K562 (cell line): ENCODE results near the gene PDE6D. TPM values are rescaled to one million over a fixed set of nuclear protein-coding genes. Genes with fewer than 3 reads are reported as not detected.

Source experiments
- ASH1L ChIP-seq: fragments of 450-650 bp; IDR thresholded peaks from 2 replicates; pipeline ENCODE4 v1.6.1; 2018; ENCODE audit warnings: borderline replicate concordance, mild to moderate bottlenecking, low read depth; ENCODE audit not compliant: partially characterized antibody
- BHLHE40 ChIP-seq: IDR thresholded peaks from 2 replicates; pipeline ENCODE4 v1.6.1; 2011; ENCODE audit warnings: low read length, improper control_type of control experiment
- CEBPG ChIP-seq, 3 experiments: fragments of 200-800 bp in 1 of 3; sonication (Bioruptor generic) in 1 of 3; sonication (generic) in 1 of 3; formaldehyde crosslinking in 1 of 3; IDR thresholded peaks in 2 of 3; conservative IDR thresholded peaks in 1 of 3; 2 replicates each; pipeline versions ENCODE4 v1.6.1 to v1.8.0; 2016 to 2022; ENCODE audit warnings: missing compliant biosample characterization in 2 of 3, missing genetic modification characterization in 2 of 3, mild to moderate bottlenecking in 1 of 3, missing genetic modification reagents in 1 of 3
- DDX20 ChIP-seq: fragments of 450-650 bp; IDR thresholded peaks from 2 replicates; pipeline ENCODE4 v1.6.1; 2016; ENCODE audit warnings: missing genetic modification characterization, low read depth, mild to moderate bottlenecking, missing compliant biosample characterization, moderate library complexity
- EGR1 ChIP-seq: fragments of 450-650 bp; conservative IDR thresholded peaks from 2 replicates; pipeline ENCODE4 v1.6.1; 2017; ENCODE audit warnings: mild to moderate bottlenecking
- GTF2A2 ChIP-seq: IDR thresholded peaks from 2 replicates; pipeline ENCODE4 v1.6.1; 2016; ENCODE audit warnings: mild to moderate bottlenecking, missing genetic modification characterization, missing compliant biosample characterization
- HBP1 ChIP-seq: fragments of 450-650 bp; formaldehyde crosslinking; IDR thresholded peaks from 2 replicates; pipeline ENCODE4 v1.4.0; 2022; ENCODE audit warnings: missing genetic modification characterization
- HNRNPK ChIP-seq: fragments of 200-400 bp; formaldehyde crosslinking; IDR thresholded peaks from one replicate; pipeline ENCODE4 v1.6.1; 2018; ENCODE audit warnings: mild to moderate bottlenecking, low read depth, low read length; ENCODE audit not compliant: poor library complexity, severe bottlenecking
- MAFF ChIP-seq: IDR thresholded peaks from 2 replicates; pipeline ENCODE4 v1.6.1; 2012; ENCODE audit warnings: low read length, improper control_type of control experiment
- NCOA6 ChIP-seq: fragments of 450-650 bp; IDR thresholded peaks from 2 replicates; pipeline ENCODE4 v1.6.1; 2017; ENCODE audit warnings: mild to moderate bottlenecking
- NFXL1 ChIP-seq: fragments of 450-650 bp; formaldehyde crosslinking; IDR thresholded peaks from 2 replicates; pipeline ENCODE4 v1.4.0; 2021; ENCODE audit warnings: mild to moderate bottlenecking
- SAFB2 ChIP-seq: fragments of 200-400 bp; formaldehyde crosslinking; IDR thresholded peaks from 2 replicates; pipeline ENCODE4 v1.6.1; 2018; ENCODE audit warnings: borderline replicate concordance, low read length, low read depth, moderate library complexity; ENCODE audit not compliant: severe bottlenecking
- TEAD2 ChIP-seq: fragments of 450-650 bp; IDR thresholded peaks from 2 replicates; pipeline ENCODE4 v1.6.1; 2016; ENCODE audit warnings: missing genetic modification characterization, control low read depth, missing compliant biosample characterization
- TGIF2 ChIP-seq: sonication (generic); formaldehyde crosslinking; IDR thresholded peaks from 2 replicates; pipeline ENCODE4 v1.8.1; 2022; ENCODE audit warnings: mild to moderate bottlenecking, missing genetic modification reagents, moderate library complexity
- TRIM28 ChIP-seq: fragments of 450-650 bp; IDR thresholded peaks from 2 replicates; pipeline ENCODE4 v1.6.1; 2017
- U2AF2 ChIP-seq: fragments of 200-400 bp; formaldehyde crosslinking; optimal IDR thresholded peaks from 2 replicates; pipeline ENCODE3; 2017; ENCODE audit warnings: low read depth, mild to moderate bottlenecking, low read length
- ZEB2 ChIP-seq: fragments of 450-650 bp; IDR thresholded peaks from 2 replicates; pipeline ENCODE4 v1.6.1; 2016
- ZNF253 ChIP-seq: fragments of 250-450 bp; sonication (Bioruptor Pico); conservative IDR thresholded peaks from 2 replicates; pipeline ENCODE4 v1.6.1; 2021; ENCODE audit warnings: mild to moderate bottlenecking
- ZNF384 ChIP-seq: IDR thresholded peaks from 2 replicates; pipeline ENCODE4 v1.6.1; 2012; ENCODE audit warnings: low read depth, low read length, improper control_type of control experiment
- polyA plus RNA-seq, 8 experiments: library from polyadenylated mRNA; depleted of rRNA in 4 of 8; stranded (reverse) in 5 of 8; unstranded in 3 of 8; fragments of >200 nt; fragmentation: Nextera tagmentation in 2 of 8; fragmentation: Illumina TruSeq in 1 of 8; extraction: Ambion mirVana in 2 of 8; extraction: Trizol in 1 of 8; gene quantifications; 2 replicates each; pipeline versions ENCODE4 v1.2.1 to v1.2.3, GENCODE V29; 2011 to 2014; ENCODE audit warnings: inconsistent platforms in 1 of 8, missing spikeins in 1 of 8
- total RNA-seq, 7 experiments: library from RNA; depleted of rRNA in 6 of 7; stranded (reverse); fragments of >200 nt in 6 of 7; fragmentation: Illumina TruSeq in 2 of 7; extraction: Trizol in 2 of 7; gene quantifications; 2 replicates each; pipeline versions ENCODE4 v1.2.1 to v1.2.3, GENCODE V29; 2011 to 2021; ENCODE audit warnings: low replicate concordance in 1 of 7
- TF ChIP-seq, protein P1 (sequence below): fragments of 200-400 bp; formaldehyde crosslinking; IDR thresholded peaks from 2 replicates; pipeline ENCODE4 v1.6.1; 2017; ENCODE audit warnings: mild to moderate bottlenecking, low read depth, low read length, moderate library complexity
- TF ChIP-seq, protein P2 (sequence below), 2 experiments: fragments of 450-650 bp; conservative IDR thresholded peaks; 2 replicates each; pipeline ENCODE4 v1.6.1; 2017; ENCODE audit warnings: mild to moderate bottlenecking in 2 of 2, moderate library complexity in 2 of 2
- TF ChIP-seq, protein P3 (sequence below), 2 experiments: fragments of 450-650 bp in 1 of 2; sonication (generic) in 1 of 2; formaldehyde crosslinking in 1 of 2; IDR thresholded peaks in 1 of 2; conservative IDR thresholded peaks in 1 of 2; 2 replicates each; pipeline versions ENCODE4 v1.6.1 to v1.8.1; 2016 to 2023; ENCODE audit warnings: mild to moderate bottlenecking in 2 of 2, moderate library complexity in 2 of 2, inconsistent platforms in 1 of 2, missing genetic modification reagents in 1 of 2

Gene PDE6D
- total and polyA plus RNA-seq, 9 of the 15 experiments (the other 6 are each of a cell fraction or from before 2014, with no cell fraction given) = 0.65 to 11.6 (median 7.0) TPM

DNA sequence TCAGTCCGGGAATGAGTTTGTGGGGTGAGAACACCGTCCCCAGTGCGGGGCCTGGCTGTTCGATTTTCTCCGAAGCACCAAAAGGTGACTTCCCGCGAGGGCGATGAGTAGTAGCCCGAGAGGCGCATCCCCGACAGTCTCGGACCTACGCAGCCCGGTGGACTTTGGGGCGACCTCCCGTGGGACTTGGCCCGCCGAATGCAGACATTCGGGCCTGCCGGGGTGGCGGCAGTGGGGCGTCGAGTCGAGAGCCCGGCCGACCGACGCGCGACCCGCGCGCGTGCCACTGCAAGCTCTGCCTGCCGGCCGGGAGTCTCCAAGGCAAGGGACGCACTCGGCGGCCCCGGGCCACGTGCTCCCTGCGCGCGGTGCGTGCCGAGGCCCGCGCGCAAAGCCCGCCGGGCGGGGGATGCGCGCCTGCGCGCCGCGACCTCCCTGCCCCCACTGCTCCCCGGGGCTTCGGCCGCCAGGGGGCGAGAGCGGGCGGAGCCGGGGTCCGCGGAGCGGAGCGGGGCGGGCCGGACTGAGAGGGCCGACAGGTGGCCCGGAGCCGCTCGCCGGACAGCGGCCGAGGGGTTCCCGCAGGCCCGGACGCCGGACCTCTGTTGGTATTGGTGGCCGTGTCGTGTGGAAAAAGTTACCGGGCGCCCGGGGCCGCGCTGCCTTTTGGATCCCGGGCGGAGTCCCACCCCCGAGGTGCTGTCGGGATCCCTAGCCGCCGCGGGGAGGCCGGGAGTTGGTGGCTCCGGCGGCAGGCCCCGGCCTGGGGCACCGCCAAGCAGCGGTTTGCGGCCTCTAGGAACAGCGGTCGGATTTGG lies 70.9 kb downstream of the PDE6D start (continued):
- TF ChIP-seq, protein P1, sequence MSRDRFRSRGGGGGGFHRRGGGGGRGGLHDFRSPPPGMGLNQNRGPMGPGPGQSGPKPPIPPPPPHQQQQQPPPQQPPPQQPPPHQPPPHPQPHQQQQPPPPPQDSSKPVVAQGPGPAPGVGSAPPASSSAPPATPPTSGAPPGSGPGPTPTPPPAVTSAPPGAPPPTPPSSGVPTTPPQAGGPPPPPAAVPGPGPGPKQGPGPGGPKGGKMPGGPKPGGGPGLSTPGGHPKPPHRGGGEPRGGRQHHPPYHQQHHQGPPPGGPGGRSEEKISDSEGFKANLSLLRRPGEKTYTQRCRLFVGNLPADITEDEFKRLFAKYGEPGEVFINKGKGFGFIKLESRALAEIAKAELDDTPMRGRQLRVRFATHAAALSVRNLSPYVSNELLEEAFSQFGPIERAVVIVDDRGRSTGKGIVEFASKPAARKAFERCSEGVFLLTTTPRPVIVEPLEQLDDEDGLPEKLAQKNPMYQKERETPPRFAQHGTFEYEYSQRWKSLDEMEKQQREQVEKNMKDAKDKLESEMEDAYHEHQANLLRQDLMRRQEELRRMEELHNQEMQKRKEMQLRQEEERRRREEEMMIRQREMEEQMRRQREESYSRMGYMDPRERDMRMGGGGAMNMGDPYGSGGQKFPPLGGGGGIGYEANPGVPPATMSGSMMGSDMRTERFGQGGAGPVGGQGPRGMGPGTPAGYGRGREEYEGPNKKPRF = peak; percentile 83
- TF ChIP-seq ZEB2 = no peak
- TF ChIP-seq, protein P2, sequence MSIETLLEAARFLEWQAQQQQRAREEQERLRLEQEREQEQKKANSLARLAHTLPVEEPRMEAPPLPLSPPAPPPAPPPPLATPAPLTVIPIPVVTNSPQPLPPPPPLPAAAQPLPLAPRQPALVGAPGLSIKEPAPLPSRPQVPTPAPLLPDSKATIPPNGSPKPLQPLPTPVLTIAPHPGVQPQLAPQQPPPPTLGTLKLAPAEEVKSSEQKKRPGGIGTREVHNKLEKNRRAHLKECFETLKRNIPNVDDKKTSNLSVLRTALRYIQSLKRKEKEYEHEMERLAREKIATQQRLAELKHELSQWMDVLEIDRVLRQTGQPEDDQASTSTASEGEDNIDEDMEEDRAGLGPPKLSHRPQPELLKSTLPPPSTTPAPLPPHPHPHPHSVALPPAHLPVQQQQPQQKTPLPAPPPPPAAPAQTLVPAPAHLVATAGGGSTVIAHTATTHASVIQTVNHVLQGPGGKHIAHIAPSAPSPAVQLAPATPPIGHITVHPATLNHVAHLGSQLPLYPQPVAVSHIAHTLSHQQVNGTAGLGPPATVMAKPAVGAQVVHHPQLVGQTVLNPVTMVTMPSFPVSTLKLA (conservative IDR thresholded peaks at IDR 0.05) = peak; percentile 54 to 77
- TF ChIP-seq SAFB2 = no peak
- no peak for TF ChIP-seq TEAD2 (tag)
- no peak for TF ChIP-seq HNRNPK
- no peak for TF ChIP-seq ZNF384
- TF ChIP-seq U2AF2 = no peak
- no peak for TF ChIP-seq ASH1L
- TF ChIP-seq BHLHE40 = peak; percentile 85
- no peak for TF ChIP-seq CEBPG (CRISPR knock-in tag; IDR thresholded peaks at IDR 0.05)
- no peak for TF ChIP-seq CEBPG (tag; conservative IDR thresholded peaks at IDR 0.05 in 1 of 2, IDR thresholded peaks at IDR 0.05 in 1 of 2)
- no peak for TF ChIP-seq DDX20 (tag)
- TF ChIP-seq NCOA6 = no peak
- no peak for TF ChIP-seq TRIM28
- no peak for TF ChIP-seq MAFF
- no peak for TF ChIP-seq NFXL1
- no peak for TF ChIP-seq EGR1
- no peak for TF ChIP-seq HBP1
- TF ChIP-seq ZNF253 (CRISPR knock-in tag) = no peak
- TF ChIP-seq GTF2A2 (tag) = no peak
- TF ChIP-seq TGIF2 (CRISPR knock-in tag) = no peak
- TF ChIP-seq, protein P3, sequence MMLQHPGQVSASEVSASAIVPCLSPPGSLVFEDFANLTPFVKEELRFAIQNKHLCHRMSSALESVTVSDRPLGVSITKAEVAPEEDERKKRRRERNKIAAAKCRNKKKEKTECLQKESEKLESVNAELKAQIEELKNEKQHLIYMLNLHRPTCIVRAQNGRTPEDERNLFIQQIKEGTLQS (IDR thresholded peaks at IDR 0.05) = no peak
- TF ChIP-seq, protein P3 (CRISPR knock-in tag; conservative IDR thresholded peaks at IDR 0.05) = no peak
